PC-3 (cell line): Measurements from ENCODE around the gene CMC2.

Source experiments
- EZH2 ChIP-seq: fragments of 300-600 bp; sonication (generic); IDR thresholded peaks from one replicate; pipeline ENCODE4 v1.6.1; 2017; ENCODE audit warnings: antibody characterized with exemption, mild to moderate bottlenecking, low read length; ENCODE audit not compliant: unreplicated experiment
- TF ChIP-seq, protein P1 (sequence below): fragments of 300-600 bp; sonication (generic); conservative IDR thresholded peaks from 2 replicates; pipeline ENCODE4 v1.5.1; 2017; ENCODE audit warnings: antibody characterized with exemption, low read depth, mild to moderate bottlenecking, low read length

GRCh38 chr16:81026429-81026828 lies 19.7 kb upstream of the CMC2 start:
- TF ChIP-seq, protein P1, sequence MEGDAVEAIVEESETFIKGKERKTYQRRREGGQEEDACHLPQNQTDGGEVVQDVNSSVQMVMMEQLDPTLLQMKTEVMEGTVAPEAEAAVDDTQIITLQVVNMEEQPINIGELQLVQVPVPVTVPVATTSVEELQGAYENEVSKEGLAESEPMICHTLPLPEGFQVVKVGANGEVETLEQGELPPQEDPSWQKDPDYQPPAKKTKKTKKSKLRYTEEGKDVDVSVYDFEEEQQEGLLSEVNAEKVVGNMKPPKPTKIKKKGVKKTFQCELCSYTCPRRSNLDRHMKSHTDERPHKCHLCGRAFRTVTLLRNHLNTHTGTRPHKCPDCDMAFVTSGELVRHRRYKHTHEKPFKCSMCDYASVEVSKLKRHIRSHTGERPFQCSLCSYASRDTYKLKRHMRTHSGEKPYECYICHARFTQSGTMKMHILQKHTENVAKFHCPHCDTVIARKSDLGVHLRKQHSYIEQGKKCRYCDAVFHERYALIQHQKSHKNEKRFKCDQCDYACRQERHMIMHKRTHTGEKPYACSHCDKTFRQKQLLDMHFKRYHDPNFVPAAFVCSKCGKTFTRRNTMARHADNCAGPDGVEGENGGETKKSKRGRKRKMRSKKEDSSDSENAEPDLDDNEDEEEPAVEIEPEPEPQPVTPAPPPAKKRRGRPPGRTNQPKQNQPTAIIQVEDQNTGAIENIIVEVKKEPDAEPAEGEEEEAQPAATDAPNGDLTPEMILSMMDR, result no peak
- TF ChIP-seq EZH2, result no peak
